Ishikawa (cell line): ENCODE results near the gene DGLUCY.

ENCODE experiments used
- CEBPB ChIP-seq: IDR thresholded peaks from 2 replicates; pipeline ENCODE4 v1.6.1; 2012
- CREB1 ChIP-seq: IDR thresholded peaks from 2 replicates; pipeline ENCODE4 v1.6.1; 2012; ENCODE audit warnings: low read depth
- EGR1 ChIP-seq: IDR thresholded peaks from 2 replicates; pipeline ENCODE4 v1.6.1; 2012
- EP300 ChIP-seq: IDR thresholded peaks from 2 replicates; pipeline ENCODE4 v1.6.1; 2012; ENCODE audit warnings: borderline replicate concordance
- FOXM1 ChIP-seq: IDR thresholded peaks from 2 replicates; pipeline ENCODE4 v1.6.1; 2012; ENCODE audit warnings: low read depth, borderline replicate concordance
- MAX ChIP-seq: IDR thresholded peaks from 2 replicates; pipeline ENCODE4 v1.6.1; 2012
- NFIC ChIP-seq: IDR thresholded peaks from 2 replicates; pipeline ENCODE4 v1.6.1; 2012
- RAD21 ChIP-seq: IDR thresholded peaks from 2 replicates; pipeline ENCODE4 v1.6.1; 2012; ENCODE audit warnings: low read depth
- REST ChIP-seq: IDR thresholded peaks from 2 replicates; pipeline ENCODE4 v1.6.1; 2012; ENCODE audit warnings: low read depth, mild to moderate bottlenecking
- TAF1 ChIP-seq: IDR thresholded peaks from 2 replicates; pipeline ENCODE4 v1.6.1; 2012; ENCODE audit warnings: low read depth, mild to moderate bottlenecking
- TCF12 ChIP-seq: IDR thresholded peaks from 2 replicates; pipeline ENCODE4 v1.6.1; 2012; ENCODE audit warnings: low read depth
- TEAD4 ChIP-seq: IDR thresholded peaks from 2 replicates; pipeline ENCODE4 v1.6.1; 2012
- USF1 ChIP-seq: IDR thresholded peaks from 2 replicates; pipeline ENCODE4 v1.6.1; 2012
- YY1 ChIP-seq: IDR thresholded peaks from 2 replicates; pipeline ENCODE4 v1.6.1; 2012; ENCODE audit warnings: low read depth
- ZBTB7A ChIP-seq: IDR thresholded peaks from 2 replicates; pipeline ENCODE4 v1.6.1; 2012; ENCODE audit warnings: low read depth

DGLUCY gene

GRCh38 chr14:91245029-91245428, 131.2 kb downstream of the DGLUCY start:
- no peak for TF ChIP-seq REST
- no peak for TF ChIP-seq ZBTB7A
- TF ChIP-seq CREB1: no peak
- no peak for TF ChIP-seq RAD21
- no peak for TF ChIP-seq TAF1
- no peak for TF ChIP-seq USF1
- TF ChIP-seq EP300: no peak
- no peak for TF ChIP-seq TCF12

- TF ChIP-seq TAF1 (no peak), REST (no peak), CEBPB (no peak), ZBTB7A (no peak), FOXM1 (no peak), USF1 (no peak), TCF12 (no peak), EGR1 (no peak), NFIC (no peak), MAX (no peak), CREB1 (no peak), YY1 (no peak), RAD21 (no peak)
Observed at GRCh38 chr14:91246051-91246852, 132.4 kb downstream of the DGLUCY start.

- TF ChIP-seq TAF1 (no peak), TEAD4 (no peak), FOXM1 (no peak), TCF12 (no peak), NFIC (no peak), CEBPB (no peak), MAX (no peak), EGR1 (no peak), RAD21 (no peak), ZBTB7A (no peak)
Observed at GRCh38 chr14:91249841-91250616, 136.2 kb downstream of the DGLUCY start.

GRCh38 chr14:91250912-91251311, 137.0 kb downstream of the DGLUCY start:
- TF ChIP-seq FOXM1 (no peak), REST (no peak), TCF12 (no peak), CEBPB (no peak), RAD21 (no peak), TEAD4 (no peak), NFIC (no peak), EGR1 (no peak), YY1 (no peak), CREB1 (no peak), USF1 (no peak), TAF1 (no peak), EP300 (no peak), ZBTB7A (no peak), MAX (no peak)
